NCI-H748 treated with DMSO at 0.1 percent for 48 hours (cell line): ENCODE measurements around the gene FAM219A.
"Not testable (repeated sequence)": the region's sequence is repeated elsewhere in the genome, so short reads cannot be mapped to it uniquely, and the experiment has no call there.

Source experiments
- DNase-seq: peaks from one replicate; lab custom pipeline; 2025; lab: John Stamatoyannopoulos, UW

The FAM219A gene

GRCh38 chr9:34376596-34377403 is 81.6 kb downstream of the FAM219A start, which contains the start of gene MYORG:
Gene MYORG (minus strand): TSS chr9:34376898. CDS start chr9:34372943, 3,955 bp downstream.
- peak; percentile 98 for DNase-seq

GRCh38 chr9:34375901-34376595 is 82.3 kb downstream of the FAM219A start:
- peak; percentile 17 for DNase-seq

GRCh38 chr9:34374905-34375552 is 83.3 kb downstream of the FAM219A start:
- DNase-seq, result no peak

- no peak for DNase-seq
Measured at GRCh38 chr9:34374339-34374738, 84.0 kb downstream of the FAM219A start.

GRCh38 chr9:34373749-34374148 is 84.6 kb downstream of the FAM219A start:
- DNase-seq, result no peak

GRCh38 chr9:34372467-34373011 is 85.8 kb downstream of the FAM219A start:
- no peak for DNase-seq

GRCh38 chr9:34371886-34372466 is 86.4 kb downstream of the FAM219A start:
- DNase-seq, result no peak

- no peak for DNase-seq
Measured at GRCh38 chr9:34370970-34371880, 87.1 kb downstream of the FAM219A start.

GRCh38 chr9:34370335-34370969 is 87.9 kb downstream of the FAM219A start:
- no peak for DNase-seq

GRCh38 chr9:34369636-34370035 is 88.7 kb downstream of the FAM219A start:
- DNase-seq, result no peak

GRCh38 chr9:34368796-34369195 is 89.6 kb downstream of the FAM219A start:
- not testable (repeated sequence) for DNase-seq

- DNase-seq, result not testable (repeated sequence)
Measured at GRCh38 chr9:34367751-34368410, 90.5 kb downstream of the FAM219A start.

GRCh38 chr9:34366365-34366764 is 92.0 kb downstream of the FAM219A start:
- DNase-seq, result no peak

- DNase-seq, result no peak
Measured at GRCh38 chr9:34365282-34365681, 93.1 kb downstream of the FAM219A start.

- no peak for DNase-seq
Measured at GRCh38 chr9:34363619-34364351, 94.6 kb downstream of the FAM219A start.

- no peak for DNase-seq
Measured at GRCh38 chr9:34362614-34363214, 95.7 kb downstream of the FAM219A start.

- not testable (repeated sequence) for DNase-seq
Measured at GRCh38 chr9:34352957-34353356, 105.4 kb downstream of the FAM219A start.

GRCh38 chr9:34352122-34352652 is 106.2 kb downstream of the FAM219A start:
- DNase-seq, result not testable (repeated sequence)
